Measurements from ENCODE around the gene TRIM75.
"Not testable (repeated sequence)": the region's sequence is repeated elsewhere in the genome, so short reads cannot be mapped to it uniquely, and the experiment has no call there.

The TRIM75 gene

GRCh38 chr4:165053645-165054044 is at the start of gene TRIM75:
TRIM75 (plus strand) TSS chr4:165053866; CDS start chr4:165059148, 5,282 bp downstream.
- no peak for DNase-seq (ENCODE audit: extremely low read depth in 1 of 2, low read depth in 1 of 2)

- DNase-seq (ENCODE audit: extremely low read depth in 1 of 2, low read depth in 1 of 2) = no peak
Observed at GRCh38 chr4:165005352-165005925, 48.2 kb upstream of the TRIM75 start.

GRCh38 chr4:165006456-165006855 is 47.2 kb upstream of the TRIM75 start:
- no peak for DNase-seq (ENCODE audit: extremely low read depth in 1 of 2, low read depth in 1 of 2)

- no peak for DNase-seq (ENCODE audit: extremely low read depth in 1 of 2, low read depth in 1 of 2)
Observed at GRCh38 chr4:165006886-165007285, 46.8 kb upstream of the TRIM75 start.

GRCh38 chr4:165009493-165010227 is 44.0 kb upstream of the TRIM75 start:
- no peak for DNase-seq (ENCODE audit: extremely low read depth in 1 of 2, low read depth in 1 of 2)

- no peak for DNase-seq (ENCODE audit: extremely low read depth in 1 of 2, low read depth in 1 of 2)
Observed at GRCh38 chr4:165010487-165010886, 43.2 kb upstream of the TRIM75 start.

- DNase-seq (ENCODE audit: extremely low read depth in 1 of 2, low read depth in 1 of 2) = no peak
Observed at GRCh38 chr4:165010991-165011390, 42.7 kb upstream of the TRIM75 start.

GRCh38 chr4:165011403-165011802 is 42.3 kb upstream of the TRIM75 start:
- no peak for DNase-seq (ENCODE audit: extremely low read depth in 1 of 2, low read depth in 1 of 2)

- DNase-seq (ENCODE audit: extremely low read depth in 1 of 2, low read depth in 1 of 2) = no peak
Observed at GRCh38 chr4:165013691-165014090, 40.0 kb upstream of the TRIM75 start.

GRCh38 chr4:165016971-165017370 is 36.7 kb upstream of the TRIM75 start:
- DNase-seq (ENCODE audit: extremely low read depth in 1 of 2, low read depth in 1 of 2) = no peak

- DNase-seq (ENCODE audit: extremely low read depth in 1 of 2, low read depth in 1 of 2) = not testable (repeated sequence)
Observed at GRCh38 chr4:165019995-165020394, 33.7 kb upstream of the TRIM75 start.

- DNase-seq (ENCODE audit: extremely low read depth in 1 of 2, low read depth in 1 of 2) = not testable (repeated sequence)
Observed at GRCh38 chr4:165025782-165026181, 27.9 kb upstream of the TRIM75 start.

- DNase-seq (ENCODE audit: extremely low read depth in 1 of 2, low read depth in 1 of 2) = no peak
Observed at GRCh38 chr4:165027762-165028402, 25.8 kb upstream of the TRIM75 start.

GRCh38 chr4:165031436-165032211 is 22.0 kb upstream of the TRIM75 start, which contains the start of gene TRIM60:
TRIM60 (plus strand) TSS chr4:165031999; CDS start chr4:165040073, 8,074 bp downstream.
- DNase-seq (ENCODE audit: extremely low read depth in 1 of 2, low read depth in 1 of 2) = no peak

- no peak for DNase-seq (ENCODE audit: extremely low read depth in 1 of 2, low read depth in 1 of 2)
Observed at GRCh38 chr4:165048170-165048569, 5.5 kb upstream of the TRIM75 start.

- DNase-seq (ENCODE audit: extremely low read depth in 1 of 2, low read depth in 1 of 2) = no peak
Observed at GRCh38 chr4:165052627-165053026, 1.0 kb upstream of the TRIM75 start.

- no peak for DNase-seq (ENCODE audit: extremely low read depth in 1 of 2, low read depth in 1 of 2)
Observed at GRCh38 chr4:165055601-165056000, 1.9 kb downstream of the TRIM75 start.

- DNase-seq (ENCODE audit: extremely low read depth in 1 of 2, low read depth in 1 of 2) = no peak
Observed at GRCh38 chr4:165058666-165059065, 5.0 kb downstream of the TRIM75 start.

GRCh38 chr4:165059386-165059785 is 5.7 kb downstream of the TRIM75 start:
- no peak for DNase-seq (ENCODE audit: extremely low read depth in 1 of 2, low read depth in 1 of 2)

GRCh38 chr4:165060938-165061337 is 7.3 kb downstream of the TRIM75 start:
- DNase-seq (ENCODE audit: extremely low read depth in 1 of 2, low read depth in 1 of 2) = no peak

GRCh38 chr4:165070560-165070959 is 16.9 kb downstream of the TRIM75 start:
- DNase-seq (ENCODE audit: extremely low read depth in 1 of 2, low read depth in 1 of 2) = no peak
